Esophagus squamous epithelium (tissue), 4 donors: ENCODE measurements around the gene PANK4.

ENCODE experiments used
- CTCF ChIP-seq, 6 experiments: fragments of 450-650 bp in 4 of 6; fragments of 200-600 bp in 2 of 6; sonication (generic) in 2 of 6; IDR thresholded peaks; one replicate each; pipeline ENCODE4 v1.5.1; 2016 to 2019; ENCODE audit warnings: antibody characterized with exemption in 6 of 6, mild to moderate bottlenecking in 4 of 6, moderate library complexity in 4 of 6
- POLR2A ChIP-seq, 4 donors: fragments of 450-650 bp; IDR thresholded peaks; one replicate each; pipeline ENCODE4 v1.6.1; 2017; ENCODE audit warnings: antibody characterized with exemption in 4 of 4, mild to moderate bottlenecking in 4 of 4, moderate library complexity in 3 of 4

GRCh38 chr1:2498648-2499047, 27.7 kb downstream of the PANK4 start:
- TF ChIP-seq CTCF (IDR thresholded peaks at IDR 0.05) (no peak), POLR2A (IDR thresholded peaks at IDR 0.05) (no peak)
